Astrocyte of the cerebellum (primary cell): ENCODE results near the gene TMEM150B.

Experiments used
- DNase-seq: peaks from one replicate; pipeline ENCODE4 v3.0.0-alpha.2; 2011; ENCODE audit warnings: low read depth
- H3K4me3 ChIP-seq: 2 replicates; pipeline ENCODE4 v1.5.1; 2011; ENCODE audit warnings: mild to moderate bottlenecking, low read depth, low read length, moderate library complexity
- CTCF ChIP-seq: IDR thresholded peaks from 2 replicates; pipeline ENCODE4 v1.5.1; 2012; ENCODE audit warnings: low read length, low read depth, moderate library complexity, mild to moderate bottlenecking; ENCODE audit errors: missing control alignments
- in situ Hi-C: cut with HindIII; loops from 2 replicates; pipeline ENCODE4 v1.10.0; 2017; ENCODE audit warnings: low sequenced_read_pairs

TMEM150B gene

GRCh38 chr19:55287361-55288079 is 37.6 kb downstream of the TMEM150B start:
- no peak for DNase-seq
- no peak overlapping the region for H3K4me3 ChIP-seq
- in situ Hi-C loops: no loop called here
- TF ChIP-seq CTCF: no peak

- in situ Hi-C loops: no loop called here
- TF ChIP-seq CTCF: no peak
- H3K4me3 ChIP-seq: peak overlapping the region; percentile 43
- DNase-seq: no peak
These were observed 39.8 kb downstream of the TMEM150B start for GRCh38 chr19:55285229-55285890.

- TF ChIP-seq CTCF: no peak
These were observed 40.6 kb downstream of the TMEM150B start for GRCh38 chr19:55284405-55285058.

GRCh38 chr19:55283548-55284377 is 41.4 kb downstream of the TMEM150B start, which contains the start of gene BRSK1:
BRSK1 (plus strand) TSS chr19:55283997; CDS start chr19:55284443, 446 bp downstream.
- no peak for TF ChIP-seq CTCF
- peak within 1 kb of the TSS; percentile 43 for H3K4me3 ChIP-seq
- DNase-seq: no peak
- in situ Hi-C loops: no loop called here

More at GRCh38 chr19:55284405-55285058, 40.6 kb downstream of the TMEM150B start:
- H3K4me3 ChIP-seq: peak overlapping the region; percentile 43
- in situ Hi-C loops: no loop called here
- no peak for DNase-seq

DNA sequence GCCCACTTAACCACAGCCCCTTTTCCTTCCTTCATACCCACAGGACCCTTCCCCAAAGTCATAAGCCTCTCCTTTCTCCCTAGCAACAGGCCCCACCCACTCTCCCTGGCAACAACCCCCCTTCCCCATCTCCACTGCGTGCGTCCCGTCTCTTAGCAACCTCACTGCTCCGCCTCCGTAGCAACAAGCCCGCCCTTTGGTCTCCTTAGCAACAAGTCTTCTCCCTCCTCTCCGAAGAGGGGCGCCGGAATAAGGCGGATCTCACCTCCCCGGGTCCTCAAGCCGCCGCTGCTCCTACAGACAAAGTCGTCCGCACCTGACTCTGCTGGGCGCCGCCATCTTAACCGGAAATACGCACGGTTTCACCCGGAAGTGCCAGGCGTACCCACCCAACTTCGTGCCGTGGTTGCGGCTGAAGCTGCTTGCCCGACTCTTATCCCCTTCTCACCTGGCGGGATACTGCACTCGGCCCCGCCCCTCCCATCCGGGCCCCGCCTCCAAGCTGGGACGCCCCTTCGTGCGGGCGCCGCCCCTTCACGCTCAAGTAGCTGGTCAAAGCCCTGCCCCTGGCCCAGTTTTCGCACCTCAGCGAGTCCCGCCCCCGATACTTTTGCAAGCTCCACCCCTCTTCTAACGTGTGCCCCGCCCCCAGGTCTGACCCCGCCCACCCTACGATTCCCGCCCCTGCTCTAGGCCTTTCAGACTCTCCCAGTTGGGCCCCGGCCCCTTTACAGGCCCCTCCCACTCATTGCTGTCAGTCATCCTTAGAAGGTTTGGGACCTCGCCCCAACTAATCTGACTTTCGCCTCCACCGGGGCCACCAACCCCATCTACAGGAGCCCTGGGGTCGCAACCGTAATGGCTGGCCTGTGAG is 45.1 kb downstream of the TMEM150B start, which contains the start of gene HSPBP1:
Gene HSPBP1 (minus strand): TSS at position 341 of the 874 bp plus-strand sequence. CDS start 502 bp downstream, outside the sequence.
- H3K4me3 ChIP-seq: peak within 1 kb of the TSS; percentile 82
- DNase-seq: peak; percentile 88
- in situ Hi-C loops: no loop called here
- no peak for TF ChIP-seq CTCF
